ENCODE results near the gene SLC6A18. TPM values are rescaled to one million over a fixed set of nuclear protein-coding genes. Genes with fewer than 3 reads are reported as not detected.
"Not testable (repeated sequence)": the region's sequence is repeated elsewhere in the genome, so short reads cannot be mapped to it uniquely, and the experiment has no call there.

Gene SLC6A18
- polyA plus RNA-seq, 1 donor: 0.53 TPM

DNA sequence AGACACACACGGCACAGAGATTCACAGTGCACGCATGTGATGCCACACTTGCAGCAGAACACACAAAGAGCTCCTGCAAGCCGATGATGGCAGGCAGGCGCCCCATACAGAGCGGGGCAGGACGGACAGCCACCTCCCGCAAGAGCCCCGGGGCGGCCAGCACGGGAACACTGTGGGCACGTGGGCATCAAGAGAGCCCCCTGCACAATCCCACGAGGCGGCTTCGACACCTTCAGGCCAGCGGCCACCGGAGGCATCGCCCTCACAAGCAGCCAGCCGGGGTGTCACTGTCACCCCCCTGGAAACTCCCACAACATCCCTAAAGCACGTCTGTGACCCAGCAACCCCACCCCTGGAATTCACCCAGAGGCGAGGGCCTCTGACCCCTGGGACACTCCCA is 51.7 kb downstream of the SLC6A18 start:
- DNase-seq: no peak

DNA sequence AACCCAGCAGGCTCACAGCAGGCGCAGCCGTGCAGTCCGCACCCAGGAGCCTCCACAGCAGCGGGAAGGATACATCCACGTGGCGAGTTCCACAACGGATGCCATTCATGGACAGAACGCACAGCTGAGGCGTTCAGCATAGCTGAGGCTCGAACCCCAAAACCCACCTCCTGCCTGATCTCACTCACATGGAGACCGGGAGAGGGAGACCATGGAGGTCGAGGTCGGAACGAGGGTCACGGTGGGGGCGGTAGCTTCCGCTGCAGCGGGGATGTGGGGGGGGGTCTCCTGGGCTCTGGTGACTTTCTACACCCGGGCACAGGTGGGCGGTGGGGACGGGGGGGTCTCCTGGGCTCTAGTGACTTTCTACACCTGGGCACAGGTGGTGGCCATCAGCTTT is 52.1 kb downstream of the SLC6A18 start:
- DNase-seq: no peak

DNA sequence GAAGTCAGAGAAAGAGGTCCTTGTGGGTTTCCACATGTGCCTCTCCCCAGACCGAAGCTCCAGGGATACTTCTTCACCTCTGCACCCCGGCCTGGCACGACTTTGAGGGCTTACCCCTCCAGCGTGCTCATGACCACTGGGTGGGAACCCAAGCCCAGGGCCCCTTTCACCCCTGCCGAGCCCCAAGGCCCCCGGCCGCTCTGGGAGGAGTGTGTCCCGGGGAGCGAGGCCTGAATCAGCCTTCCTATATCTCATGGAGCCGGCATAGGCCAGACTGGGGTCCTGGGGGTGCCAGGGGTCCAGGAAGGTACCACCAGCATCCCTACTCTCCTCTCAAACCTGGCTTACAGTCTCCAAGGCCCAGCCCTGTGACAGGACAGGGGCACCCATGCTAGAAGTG is 52.6 kb downstream of the SLC6A18 start:
- no peak for DNase-seq

DNA sequence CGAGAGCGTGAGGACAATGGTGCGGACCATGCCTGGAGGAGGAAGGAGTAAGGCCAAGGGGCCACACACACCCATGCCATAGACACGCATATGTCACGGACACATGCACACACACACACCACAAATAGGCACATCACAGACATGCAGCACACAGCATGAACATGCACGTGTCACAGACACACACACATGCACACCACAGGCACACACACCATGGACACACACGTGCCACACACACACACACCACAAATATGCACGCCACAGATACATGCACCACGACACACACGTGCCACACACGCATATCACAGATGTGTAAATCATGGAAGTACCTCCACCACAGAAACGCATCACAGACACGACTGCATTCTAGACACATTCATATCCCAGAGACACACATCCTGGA is 53.0 kb downstream of the SLC6A18 start:
- no peak for DNase-seq

DNA sequence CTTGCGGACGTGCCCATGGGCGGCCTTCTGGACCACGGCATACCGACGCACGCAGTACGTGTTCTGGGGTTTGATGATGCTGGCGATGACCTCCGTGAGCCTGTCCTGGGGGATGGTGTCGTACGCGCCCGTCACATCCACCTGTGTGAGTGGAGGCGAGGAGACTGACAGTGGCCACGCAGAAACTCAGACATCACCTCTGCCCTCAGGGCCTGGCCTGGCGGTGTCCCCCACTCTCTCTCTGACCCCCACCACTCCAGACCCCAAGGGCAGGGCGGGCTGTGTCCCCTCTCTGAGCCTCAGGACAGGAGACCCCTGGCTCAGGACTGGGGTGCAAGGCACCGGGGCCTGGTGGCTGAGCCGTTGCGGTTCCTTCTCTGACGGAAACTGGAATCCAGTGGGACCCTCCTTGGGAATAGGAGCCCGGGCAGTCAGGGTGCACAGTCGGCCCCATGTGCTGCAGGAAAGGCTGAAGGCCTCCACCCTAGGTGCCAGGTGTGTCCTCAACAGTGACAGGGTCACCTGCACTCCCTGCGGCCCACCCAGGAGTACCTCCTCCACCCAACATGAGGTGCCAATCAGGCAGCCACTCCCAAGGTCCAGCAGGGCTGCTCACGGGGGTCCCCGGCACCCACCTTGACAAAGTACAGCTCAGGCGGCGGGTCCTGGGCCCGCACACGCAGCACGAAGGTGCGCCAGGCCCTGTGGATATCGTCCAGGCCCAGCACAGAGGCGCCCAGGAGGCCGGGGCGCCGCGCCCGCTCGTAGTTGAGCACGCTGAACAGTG is 53.7 kb downstream of the SLC6A18 start:
- DNase-seq: no peak

GRCh38 chr5:1279443-1280151 is 54.4 kb downstream of the SLC6A18 start:
- no peak for DNase-seq

DNA sequence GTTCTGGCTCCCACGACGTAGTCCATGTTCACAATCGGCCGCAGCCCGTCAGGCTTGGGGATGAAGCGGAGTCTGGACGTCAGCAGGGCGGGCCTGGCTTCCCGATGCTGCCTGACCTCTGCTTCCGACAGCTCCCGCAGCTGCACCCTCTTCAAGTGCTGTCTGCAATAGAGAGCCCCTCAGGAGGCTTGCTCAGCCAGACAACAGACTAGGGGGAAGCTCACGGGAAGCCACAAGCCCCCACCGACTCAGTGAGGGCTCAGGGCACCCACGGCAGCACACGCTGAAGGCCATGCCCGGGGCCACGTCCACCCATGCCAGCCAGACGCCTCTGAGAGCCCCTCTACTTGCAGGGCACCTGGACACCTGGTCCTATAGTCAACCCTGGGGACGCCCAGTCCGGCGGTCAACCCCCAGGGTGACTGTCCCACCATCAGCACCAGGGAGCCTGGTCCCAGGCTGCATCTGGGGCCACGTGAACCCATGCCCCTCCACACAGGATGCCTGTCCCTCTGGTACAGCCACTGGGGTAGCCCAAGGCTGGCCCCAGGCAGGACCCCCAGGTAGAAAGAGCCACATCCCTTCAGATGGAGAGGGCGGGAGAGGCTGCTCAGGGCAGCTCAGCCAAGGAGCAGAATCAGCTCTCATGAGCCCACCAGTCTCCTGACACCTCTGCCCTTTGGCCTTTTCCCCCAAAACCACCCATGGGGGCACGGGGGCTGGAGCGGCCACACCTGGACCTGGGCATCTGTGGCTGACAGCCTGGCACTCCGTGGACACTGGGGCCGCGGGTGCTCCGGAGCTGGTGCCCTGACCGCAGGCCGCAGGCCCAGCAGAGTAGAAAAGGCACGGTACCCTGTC is 55.2 kb downstream of the SLC6A18 start:
- no peak for DNase-seq

- no peak for DNase-seq
These were observed 56.1 kb downstream of the SLC6A18 start for GRCh38 chr5:1281038-1281882.

GRCh38 chr5:1282131-1282992 is 57.2 kb downstream of the SLC6A18 start:
- no peak for DNase-seq

DNA sequence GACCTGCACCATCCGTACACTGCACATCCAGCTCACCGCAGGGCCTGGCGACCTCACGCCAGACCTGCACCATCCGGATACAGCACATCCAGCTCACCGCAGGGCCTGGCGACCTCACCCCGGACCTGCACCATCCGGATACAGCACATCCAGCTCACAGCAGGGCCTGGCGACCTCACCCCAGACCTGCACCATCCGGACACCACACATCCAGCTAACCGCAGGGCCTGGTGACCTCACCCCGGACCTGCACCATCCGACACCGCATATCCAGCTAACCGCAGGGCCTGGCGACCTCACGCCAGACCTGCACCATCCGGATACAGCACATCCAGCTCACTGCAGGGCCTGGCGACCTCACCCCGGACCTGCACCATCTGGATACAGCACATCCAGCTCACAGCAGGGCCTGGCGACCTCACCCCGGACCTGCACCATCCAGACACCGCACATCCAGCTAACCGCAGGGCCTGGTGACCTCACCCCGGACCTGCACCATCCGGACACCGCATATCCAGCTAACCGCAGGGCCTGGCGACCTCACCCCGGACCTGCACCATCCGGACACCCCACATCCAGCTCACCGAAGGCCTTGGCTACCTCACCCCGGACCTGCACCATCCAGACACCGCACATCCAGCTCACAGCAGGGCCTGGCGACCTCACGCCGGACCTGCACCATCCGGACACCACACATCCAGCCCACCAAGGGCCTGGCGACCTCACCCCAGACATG is 58.0 kb downstream of the SLC6A18 start:
- DNase-seq: not testable (repeated sequence)

GRCh38 chr5:1283729-1284041 is 58.5 kb downstream of the SLC6A18 start:
- not testable (repeated sequence) for DNase-seq

GRCh38 chr5:1284336-1284970 is 59.3 kb downstream of the SLC6A18 start:
- not testable (repeated sequence) for DNase-seq

DNA sequence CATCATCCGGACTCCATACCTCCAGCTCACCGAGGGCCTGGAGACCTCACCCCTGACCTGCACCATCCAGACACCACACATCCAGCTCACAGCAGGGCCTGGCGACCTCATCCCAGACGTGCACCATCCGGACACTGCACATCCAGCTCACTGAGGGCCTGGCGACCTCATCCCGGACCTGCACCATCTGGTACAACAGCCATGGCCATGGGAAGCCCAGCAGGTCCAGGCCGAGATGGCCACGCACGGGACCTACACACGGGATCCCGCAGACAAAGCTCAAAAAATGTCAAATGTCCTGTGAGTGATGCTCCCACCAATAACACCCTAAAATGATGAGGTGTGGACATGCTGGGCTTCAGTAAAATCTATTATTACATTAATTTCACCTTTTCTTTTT is 60.0 kb downstream of the SLC6A18 start:
- no peak for DNase-seq

DNA sequence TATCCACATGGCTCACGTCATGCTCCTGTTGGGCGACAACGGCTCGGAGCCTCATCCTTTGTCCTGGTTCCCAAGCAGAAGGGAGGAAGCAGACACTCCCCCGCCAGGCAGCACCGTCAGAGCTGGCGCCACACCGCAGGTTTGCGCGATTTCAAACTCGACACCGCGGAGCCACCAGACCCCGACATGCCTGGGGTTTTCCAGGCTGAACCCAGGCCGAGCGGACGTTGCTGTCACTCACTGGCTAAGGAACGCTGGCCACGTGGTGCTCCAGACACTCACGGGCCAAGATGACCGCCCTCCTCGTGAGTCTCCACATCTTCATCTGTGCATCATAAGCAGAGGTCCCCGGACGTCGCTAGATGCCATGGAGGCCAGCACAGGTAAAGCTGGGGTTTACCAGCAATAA is 60.7 kb downstream of the SLC6A18 start:
- no peak for DNase-seq

GRCh38 chr5:1288439-1289335 is 63.5 kb downstream of the SLC6A18 start:
- no peak for DNase-seq

DNA sequence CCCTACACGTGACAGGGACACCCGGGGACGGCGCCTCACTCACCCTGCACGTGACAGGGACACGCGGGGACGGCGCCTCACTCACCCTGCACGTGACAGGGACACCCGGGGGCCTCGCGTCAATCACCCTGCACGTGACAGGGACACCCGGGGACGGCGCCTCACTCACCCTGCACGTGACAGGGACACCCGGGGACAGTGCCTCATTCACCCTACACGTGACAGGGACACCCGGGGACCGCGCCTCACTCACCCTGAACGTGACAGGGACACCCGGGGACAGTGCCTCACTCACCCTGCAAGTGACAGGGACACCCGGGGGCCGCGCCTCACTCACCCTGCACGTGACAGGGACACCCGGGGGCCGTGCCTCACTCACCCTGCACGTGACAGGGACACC is 64.4 kb downstream of the SLC6A18 start:
- DNase-seq: not testable (repeated sequence)

GRCh38 chr5:1290956-1291355 is 65.8 kb downstream of the SLC6A18 start:
- DNase-seq: not testable (repeated sequence)

- no peak for DNase-seq
These were observed 66.5 kb downstream of the SLC6A18 start for GRCh38 chr5:1291611-1292080.

Data from left kidney (tissue), 2 donors.